SJSA1 (cell line): ENCODE results near the gene CTSZ. TPM values are rescaled to one million over a fixed set of nuclear protein-coding genes. Genes with fewer than 3 reads are reported as not detected.
"Not testable (repeated sequence)": the region's sequence is repeated elsewhere in the genome, so short reads cannot be mapped to it uniquely, and the experiment has no call there.

Experiments used
- DNase-seq, 2 experiments: peaks; one replicate each; pipeline ENCODE4 v3.0.0-alpha.2; 2015 to 2020; ENCODE audit warnings: low spot score in 2 of 2, low read depth in 1 of 2
- H3K27ac ChIP-seq: fragments of 250-450 bp; sonication (Bioruptor Pico); 2 replicates; pipeline ENCODE4 v1.5.1; 2020; ENCODE audit warnings: mild to moderate bottlenecking, moderate library complexity
- H3K27me3 ChIP-seq: fragments of 250-450 bp; sonication (Bioruptor Pico); replicated peaks from 2 replicates; pipeline ENCODE4 v1.5.1; 2020; ENCODE audit warnings: mild to moderate bottlenecking, moderate library complexity
- H3K36me3 ChIP-seq: fragments of 250-450 bp; sonication (Bioruptor Pico); 2 replicates; pipeline ENCODE4 v1.5.1; 2020; ENCODE audit warnings: mild to moderate bottlenecking
- H3K4me1 ChIP-seq: fragments of 250-450 bp; sonication (Bioruptor Pico); replicated peaks from 2 replicates; pipeline ENCODE4 v1.6.1; 2021; ENCODE audit warnings: mild to moderate bottlenecking
- H3K4me3 ChIP-seq: fragments of 250-450 bp; sonication (Bioruptor Pico); 2 replicates; pipeline ENCODE4 v1.5.1; 2020; ENCODE audit warnings: mild to moderate bottlenecking
- H3K9me3 ChIP-seq: fragments of 250-450 bp; sonication (Bioruptor Pico); replicated peaks from 2 replicates; pipeline ENCODE4 v1.5.1; 2020; ENCODE audit warnings: mild to moderate bottlenecking
- total RNA-seq: library from RNA; depleted of rRNA; stranded (reverse); fragments of >200 nt; shearing (Covaris generic); gene quantifications from 2 replicates; pipeline ENCODE4 v1.2.3, GENCODE V29; 2014; rRNA removed

Gene CTSZ
- total RNA-seq, 1 experiment from 2014 or later, result 168 TPM

- peaks cover 8% of the 10 kb centered on the region; the same call in 1 of the 2 replicates for H3K27me3 ChIP-seq
- H3K4me1 ChIP-seq, result no peaks in the 10 kb centered on the region
- H3K27ac ChIP-seq, result no peak overlapping the region
- no peaks in the 10 kb centered on the region for H3K9me3 ChIP-seq
- DNase-seq, result no peak
- H3K4me3 ChIP-seq, result no peak overlapping the region
- H3K36me3 ChIP-seq, result no peaks in the 10 kb centered on the region
Observed at GRCh38 chr20:58963060-58963584, 43.9 kb downstream of the CTSZ start.

- no peaks in the 10 kb centered on the region for H3K4me1 ChIP-seq
- H3K9me3 ChIP-seq, result no peaks in the 10 kb centered on the region; the same call in 1 of the 2 replicates
- H3K36me3 ChIP-seq, result no peaks in the 10 kb centered on the region
- H3K27ac ChIP-seq, result no peak overlapping the region
- DNase-seq, result no peak
- no peak overlapping the region for H3K4me3 ChIP-seq
- peaks cover 7% of the 10 kb centered on the region; the same call in 1 of the 2 replicates for H3K27me3 ChIP-seq
Observed at GRCh38 chr20:58959652-58960051, 47.4 kb downstream of the CTSZ start.

- Histone ChIP-seq H3K27ac (no peak overlapping the region), H3K36me3 (no peaks in the 10 kb centered on the region), H3K27me3 (peaks cover 7% of the 10 kb centered on the region; the same call in 1 of the 2 replicates), H3K4me3 (no peak overlapping the region), H3K9me3 (no peaks in the 10 kb centered on the region; the same call in 1 of the 2 replicates), H3K4me1 (no peaks in the 10 kb centered on the region)
- DNase-seq, result no peak
Observed at GRCh38 chr20:58956078-58956477, 51.0 kb downstream of the CTSZ start.

GRCh38 chr20:58953050-58953449, 54.0 kb downstream of the CTSZ start:
- Histone ChIP-seq H3K4me3 (no peak overlapping the region), H3K9me3 (no peaks in the 10 kb centered on the region; the same call in 1 of the 2 replicates), H3K27me3 (peaks cover 7% of the 10 kb centered on the region; the same call in 1 of the 2 replicates), H3K4me1 (no peaks in the 10 kb centered on the region), H3K27ac (no peak overlapping the region), H3K36me3 (no peaks in the 10 kb centered on the region)
- DNase-seq, result no peak

GRCh38 chr20:58950603-58951002, 56.5 kb downstream of the CTSZ start:
- no peak for DNase-seq

GRCh38 chr20:58947797-58948388, 59.2 kb downstream of the CTSZ start:
- not testable (repeated sequence) for H3K27ac ChIP-seq, H3K4me1 ChIP-seq, H3K36me3 ChIP-seq, H3K4me3 ChIP-seq, H3K27me3 ChIP-seq, H3K9me3 ChIP-seq, DNase-seq

More at GRCh38 chr20:58950603-58951002, 56.5 kb downstream of the CTSZ start:
- Histone ChIP-seq H3K9me3 (no peaks in the 10 kb centered on the region), H3K4me3 (no peak overlapping the region), H3K36me3 (no peaks in the 10 kb centered on the region), H3K27ac (no peak overlapping the region), H3K4me1 (no peaks in the 10 kb centered on the region), H3K27me3 (peaks cover 4% of the 10 kb centered on the region; the same call in 1 of the 2 replicates)

- peaks cover 11% of the 10 kb centered on the region for H3K27me3 ChIP-seq
- no peak overlapping the region for H3K4me3 ChIP-seq
- no peaks in the 10 kb centered on the region for H3K4me1 ChIP-seq
- no peak overlapping the region for H3K27ac ChIP-seq
- no peaks in the 10 kb centered on the region for H3K9me3 ChIP-seq
- no peak for DNase-seq
- no peaks in the 10 kb centered on the region for H3K36me3 ChIP-seq
Observed at GRCh38 chr20:58945965-58946631, 61.0 kb downstream of the CTSZ start.

Other genes with a start within 250 kb of the CTSZ start
- not detected in 2 replicates for gene GNAS-AS1, start 156.4 kb downstream of the CTSZ start, total RNA-seq
- gene GNAS, start 154.5 kb downstream of the CTSZ start, total RNA-seq, result 726 and 1,015 TPM in 2 replicates
- gene NELFCD, start 26.0 kb downstream of the CTSZ start, total RNA-seq, result 43.9 and 50.0 TPM in 2 replicates
- 0.05 TPM in 1 of 2 replicates, not detected in the other for gene TUBB1, start 12.2 kb upstream of the CTSZ start, total RNA-seq
- 47.4 and 48.4 TPM in 2 replicates for gene ATP5F1E, start 25.1 kb upstream of the CTSZ start, total RNA-seq
- 102 and 127 TPM in 2 replicates for gene PRELID3B, start 35.5 kb upstream of the CTSZ start, total RNA-seq
- gene ZNF831, start 156.6 kb upstream of the CTSZ start, total RNA-seq, result not detected in 2 replicates